ENCODE measurements around the gene PDE4B.

PDE4B gene

GRCh38 chr1:66243548-66244130 lies 450.9 kb downstream of the PDE4B start:
- H3K27me3 Mint-ChIP-seq: no peaks in the 10 kb centered on the region
- H3K27ac Mint-ChIP-seq: no peak overlapping the region
- H3K36me3 Mint-ChIP-seq (ENCODE audit: low read depth): no peaks in the 10 kb centered on the region
- H3K9me3 Mint-ChIP-seq: no peaks in the 10 kb centered on the region
- peaks cover 3% of the 10 kb centered on the region for H3K4me1 Mint-ChIP-seq (ENCODE audit: low read depth)
- no peak overlapping the region for H3K4me3 Mint-ChIP-seq

GRCh38 chr1:66244429-66244828 lies 451.7 kb downstream of the PDE4B start:
- no peaks in the 10 kb centered on the region for H3K27me3 Mint-ChIP-seq
- peaks cover 3% of the 10 kb centered on the region for H3K4me1 Mint-ChIP-seq (ENCODE audit: low read depth)
- no peak overlapping the region for H3K27ac Mint-ChIP-seq
- no peak overlapping the region for H3K4me3 Mint-ChIP-seq
- H3K36me3 Mint-ChIP-seq (ENCODE audit: low read depth): no peaks in the 10 kb centered on the region
- H3K9me3 Mint-ChIP-seq: no peaks in the 10 kb centered on the region

- H3K4me3 Mint-ChIP-seq: no peak overlapping the region
- H3K4me1 Mint-ChIP-seq (ENCODE audit: low read depth): peaks cover 3% of the 10 kb centered on the region
Observed at GRCh38 chr1:66245691-66246090, 453.0 kb downstream of the PDE4B start.

GRCh38 chr1:66246351-66247269 lies 453.9 kb downstream of the PDE4B start:
- Mint-ChIP-seq H3K4me1 (ENCODE audit: low read depth) (peaks cover 3% of the 10 kb centered on the region), H3K27me3 (no peaks in the 10 kb centered on the region), H3K27ac (no peak overlapping the region), H3K4me3 (no peak overlapping the region), H3K9me3 (no peaks in the 10 kb centered on the region), H3K36me3 (ENCODE audit: low read depth) (no peaks in the 10 kb centered on the region)

More at GRCh38 chr1:66245691-66246090, 453.0 kb downstream of the PDE4B start:
- no peaks in the 10 kb centered on the region for H3K27me3 Mint-ChIP-seq
- no peaks in the 10 kb centered on the region for H3K9me3 Mint-ChIP-seq
- no peak overlapping the region for H3K27ac Mint-ChIP-seq
- H3K36me3 Mint-ChIP-seq (ENCODE audit: low read depth): no peaks in the 10 kb centered on the region

- no peaks in the 10 kb centered on the region for H3K36me3 Mint-ChIP-seq (ENCODE audit: low read depth)
- H3K27ac Mint-ChIP-seq: peak overlapping the region; percentile 77
- H3K4me1 Mint-ChIP-seq (ENCODE audit: low read depth): peaks cover 3% of the 10 kb centered on the region
- no peaks in the 10 kb centered on the region for H3K27me3 Mint-ChIP-seq
- H3K4me3 Mint-ChIP-seq: peak overlapping the region; percentile 67
- no peaks in the 10 kb centered on the region for H3K9me3 Mint-ChIP-seq
Observed at GRCh38 chr1:66247415-66248208, 454.9 kb downstream of the PDE4B start.

- Mint-ChIP-seq H3K4me1 (ENCODE audit: low read depth) (peaks cover 6% of the 10 kb centered on the region), H3K27me3 (no peaks in the 10 kb centered on the region), H3K36me3 (ENCODE audit: low read depth) (no peaks in the 10 kb centered on the region), H3K4me3 (no peak overlapping the region), H3K27ac (no peak overlapping the region), H3K9me3 (no peaks in the 10 kb centered on the region)
Observed at GRCh38 chr1:66248257-66248656, 455.6 kb downstream of the PDE4B start.

- Mint-ChIP-seq H3K27me3 (no peaks in the 10 kb centered on the region), H3K4me3 (no peak overlapping the region), H3K9me3 (no peaks in the 10 kb centered on the region), H3K27ac (no peak overlapping the region), H3K4me1 (ENCODE audit: low read depth) (peaks cover 8% of the 10 kb centered on the region), H3K36me3 (ENCODE audit: low read depth) (no peaks in the 10 kb centered on the region)
Observed at GRCh38 chr1:66248746-66249145, 456.1 kb downstream of the PDE4B start.

GRCh38 chr1:66250075-66250474 lies 457.4 kb downstream of the PDE4B start:
- H3K27ac Mint-ChIP-seq: no peak overlapping the region
- H3K4me3 Mint-ChIP-seq: no peak overlapping the region
- H3K9me3 Mint-ChIP-seq: no peaks in the 10 kb centered on the region
- H3K4me1 Mint-ChIP-seq (ENCODE audit: low read depth): peaks cover 20% of the 10 kb centered on the region
- H3K27me3 Mint-ChIP-seq: no peaks in the 10 kb centered on the region
- no peaks in the 10 kb centered on the region for H3K36me3 Mint-ChIP-seq (ENCODE audit: low read depth)

GRCh38 chr1:66250478-66250877 lies 457.8 kb downstream of the PDE4B start:
- Mint-ChIP-seq H3K27me3 (no peaks in the 10 kb centered on the region), H3K36me3 (ENCODE audit: low read depth) (no peaks in the 10 kb centered on the region), H3K27ac (no peak overlapping the region), H3K9me3 (no peaks in the 10 kb centered on the region), H3K4me3 (no peak overlapping the region), H3K4me1 (ENCODE audit: low read depth) (peaks cover 23% of the 10 kb centered on the region)

- H3K4me1 Mint-ChIP-seq (ENCODE audit: low read depth): peaks cover 32% of the 10 kb centered on the region
- H3K4me3 Mint-ChIP-seq: no peak overlapping the region
- H3K27me3 Mint-ChIP-seq: no peaks in the 10 kb centered on the region
- no peaks in the 10 kb centered on the region for H3K9me3 Mint-ChIP-seq
- no peaks in the 10 kb centered on the region for H3K36me3 Mint-ChIP-seq (ENCODE audit: low read depth)
- H3K27ac Mint-ChIP-seq: no peak overlapping the region
Observed at GRCh38 chr1:66251546-66251945, 458.9 kb downstream of the PDE4B start.

- Mint-ChIP-seq H3K9me3 (no peaks in the 10 kb centered on the region), H3K4me1 (ENCODE audit: low read depth) (peaks cover 44% of the 10 kb centered on the region), H3K27ac (no peak overlapping the region), H3K27me3 (no peaks in the 10 kb centered on the region), H3K36me3 (ENCODE audit: low read depth) (no peaks in the 10 kb centered on the region), H3K4me3 (no peak overlapping the region)
Observed at GRCh38 chr1:66253330-66253921, 460.7 kb downstream of the PDE4B start.

- no peaks in the 10 kb centered on the region for H3K27me3 Mint-ChIP-seq
Observed at GRCh38 chr1:66254785-66255184, 462.1 kb downstream of the PDE4B start.

GRCh38 chr1:66256629-66257572 lies 464.2 kb downstream of the PDE4B start:
- Mint-ChIP-seq H3K27me3 (no peaks in the 10 kb centered on the region), H3K27ac (no peak overlapping the region), H3K4me1 (ENCODE audit: low read depth) (peaks cover 66% of the 10 kb centered on the region), H3K9me3 (no peaks in the 10 kb centered on the region), H3K36me3 (ENCODE audit: low read depth) (no peaks in the 10 kb centered on the region), H3K4me3 (no peak overlapping the region)

More at GRCh38 chr1:66254785-66255184, 462.1 kb downstream of the PDE4B start:
- Mint-ChIP-seq H3K36me3 (ENCODE audit: low read depth) (no peaks in the 10 kb centered on the region), H3K9me3 (no peaks in the 10 kb centered on the region), H3K4me3 (no peak overlapping the region), H3K27ac (peak overlapping the region; percentile 47), H3K4me1 (ENCODE audit: low read depth) (peaks cover 49% of the 10 kb centered on the region)

Measured in stimulated activated naive CD8-positive, alpha-beta T cell treated with anti-CD3 and anti-CD28 coated beads, Interleukin-15, Interleukin-2, amounts not matched to agents 100 ng/mL and 50 ng/mL, for 24 hours (primary cell).